BLaER1 treated with 17β-estradiol and CSF1 and Interleukin-3, amounts not matched to agents 10 nM and 100 nM (cell line): ENCODE data around the gene HSD3B1.

Source experiments
- H3K27ac ChIP-seq, 11 experiments: shearing (Covaris generic); formaldehyde crosslinking; 2 replicates each; pipeline ENCODE4 v1.8.1; 2022
- H3K27me3 ChIP-seq, 11 experiments: shearing (Covaris generic); formaldehyde crosslinking; 2 replicates each; pipeline ENCODE4 v1.8.1; 2022
- H3K36me3 ChIP-seq, 11 experiments: shearing (Covaris generic); formaldehyde crosslinking; 2 replicates each; pipeline ENCODE4 v1.8.1; 2022
- H3K4me1 ChIP-seq, 10 experiments: shearing (Covaris generic); formaldehyde crosslinking; 2 replicates each; pipeline ENCODE4 v1.8.1; 2022
- H3K4me2 ChIP-seq, 11 experiments: shearing (Covaris generic); formaldehyde crosslinking; 2 replicates each; pipeline ENCODE4 v1.8.1; 2022
- H3K4me3 ChIP-seq, 10 experiments: shearing (Covaris generic); formaldehyde crosslinking; 2 replicates each; pipeline ENCODE4 v1.8.1; 2022
- H3K9ac ChIP-seq, 11 experiments: shearing (Covaris generic); formaldehyde crosslinking; 2 replicates each; pipeline ENCODE4 v1.8.1; 2022
- H3K9me3 ChIP-seq, 11 experiments: shearing (Covaris generic); formaldehyde crosslinking; replicated peaks in 1 of 11; 2 replicates each; pipeline ENCODE4 v1.8.1; 2022
- H4K20me1 ChIP-seq, 11 experiments: shearing (Covaris generic); formaldehyde crosslinking; 2 replicates each; pipeline ENCODE4 v1.8.1; 2022
- Cebpa-rat ChIP-seq, 11 experiments: shearing (Covaris generic); IDR thresholded peaks; 2 replicates each; pipeline ENCODE4 v1.8.1; 2022

HSD3B1 gene

GRCh38 chr1:119506941-119507340 lies at the start of gene HSD3B1:
Gene HSD3B1, plus strand, starts transcription at chr1:119507210. Its CDS starts 267 bp downstream, at chr1:119507477.
- H3K4me3 ChIP-seq: no peak within 1 kb of the TSS
- no peak for TF ChIP-seq Cebpa-rat (IDR thresholded peaks at IDR 0.05)
- H3K27ac ChIP-seq: no peak within 1 kb of the TSS
- no peaks in the 10 kb centered on the region for H3K9me3 ChIP-seq
- H3K36me3 ChIP-seq: no peaks in the 10 kb centered on the region
- no peak within 1 kb of the TSS for H3K9ac ChIP-seq
- H3K4me2 ChIP-seq: no peak within 1 kb of the TSS
- no peaks in the 10 kb centered on the region for H3K4me1 ChIP-seq
- H4K20me1 ChIP-seq: no peaks in the 10 kb centered on the region
- H3K27me3 ChIP-seq: no peaks in the 10 kb centered on the region

GRCh38 chr1:119462964-119463363 lies 44.0 kb upstream of the HSD3B1 start:
- no peak for TF ChIP-seq Cebpa-rat (IDR thresholded peaks at IDR 0.05)
- no peak overlapping the region for H3K4me3 ChIP-seq

GRCh38 chr1:119463569-119463968 lies 43.4 kb upstream of the HSD3B1 start:
- no peak overlapping the region for H3K4me3 ChIP-seq
- peaks cover 0 to 11% (median 0%) of the 10 kb centered on the region in 10 experiments; a peak in 7 of 20 replicates for H3K4me1 ChIP-seq
- peaks cover 0 to 10% (median 4%) of the 10 kb centered on the region in 11 experiments; a peak in 7 of 22 replicates for H3K9me3 ChIP-seq
- no peak overlapping the region for H3K9ac ChIP-seq
- peak overlapping the region in 2 of 11 experiments; percentile 5 to 7; a peak in 2 of 22 replicates for H3K4me2 ChIP-seq
- H3K27me3 ChIP-seq: no peaks in the 10 kb centered on the region
- no peak overlapping the region for H3K27ac ChIP-seq
- TF ChIP-seq Cebpa-rat (IDR thresholded peaks at IDR 0.05): no peak
- no peaks in the 10 kb centered on the region for H3K36me3 ChIP-seq
- no peaks in the 10 kb centered on the region for H4K20me1 ChIP-seq

More at GRCh38 chr1:119462964-119463363, 44.0 kb upstream of the HSD3B1 start:
- Histone ChIP-seq H3K27me3 (no peaks in the 10 kb centered on the region), H4K20me1 (no peaks in the 10 kb centered on the region), H3K36me3 (no peaks in the 10 kb centered on the region), H3K9me3 (peaks cover 0 to 10% (median 4%) of the 10 kb centered on the region in 11 experiments; a peak in 7 of 22 replicates), H3K9ac (no peak overlapping the region), H3K27ac (no peak overlapping the region), H3K4me2 (no peak overlapping the region), H3K4me1 (peaks cover 0 to 11% (median 0%) of the 10 kb centered on the region in 10 experiments; a peak in 7 of 20 replicates)

GRCh38 chr1:119466445-119466844 lies 40.6 kb upstream of the HSD3B1 start:
- Histone ChIP-seq H4K20me1 (no peaks in the 10 kb centered on the region), H3K4me1 (peaks cover 0 to 11% (median 0%) of the 10 kb centered on the region in 10 experiments; a peak in 7 of 20 replicates), H3K36me3 (no peaks in the 10 kb centered on the region), H3K4me3 (no peak overlapping the region), H3K9me3 (peaks cover 0 to 10% (median 4%) of the 10 kb centered on the region in 11 experiments; a peak in 7 of 22 replicates), H3K4me2 (no peak overlapping the region), H3K27ac (no peak overlapping the region), H3K9ac (no peak overlapping the region), H3K27me3 (no peaks in the 10 kb centered on the region)
- no peak for TF ChIP-seq Cebpa-rat (IDR thresholded peaks at IDR 0.05)

GRCh38 chr1:119467219-119467618 lies 39.8 kb upstream of the HSD3B1 start:
- Histone ChIP-seq H3K9me3 (peaks cover 0 to 7% (median 3%) of the 10 kb centered on the region in 11 experiments; a peak in 6 of 22 replicates), H3K27ac (no peak overlapping the region), H4K20me1 (no peaks in the 10 kb centered on the region), H3K4me1 (peaks cover 0 to 11% (median 0%) of the 10 kb centered on the region in 10 experiments; a peak in 7 of 20 replicates), H3K27me3 (no peaks in the 10 kb centered on the region), H3K4me2 (no peak overlapping the region), H3K36me3 (no peaks in the 10 kb centered on the region), H3K4me3 (no peak overlapping the region), H3K9ac (no peak overlapping the region)
- TF ChIP-seq Cebpa-rat (IDR thresholded peaks at IDR 0.05): no peak

- Histone ChIP-seq H3K9me3 (peaks cover 0 to 4% (median 0%) of the 10 kb centered on the region in 11 experiments; a peak in 1 of 22 replicates), H3K4me2 (no peak overlapping the region), H3K27me3 (no peaks in the 10 kb centered on the region), H3K36me3 (no peaks in the 10 kb centered on the region), H3K4me1 (peaks cover 0 to 11% (median 0%) of the 10 kb centered on the region in 10 experiments; a peak in 7 of 20 replicates), H3K4me3 (no peak overlapping the region), H3K27ac (no peak overlapping the region), H4K20me1 (no peaks in the 10 kb centered on the region), H3K9ac (no peak overlapping the region)
- TF ChIP-seq Cebpa-rat (IDR thresholded peaks at IDR 0.05): no peak
Observed at GRCh38 chr1:119467857-119468668, 38.9 kb upstream of the HSD3B1 start.

GRCh38 chr1:119469741-119470140 lies 37.3 kb upstream of the HSD3B1 start:
- no peak overlapping the region for H3K4me2 ChIP-seq
- H3K9ac ChIP-seq: no peak overlapping the region
- H4K20me1 ChIP-seq: no peaks in the 10 kb centered on the region
- H3K27ac ChIP-seq: no peak overlapping the region
- H3K4me1 ChIP-seq: no peaks in the 10 kb centered on the region
- no peak overlapping the region for H3K4me3 ChIP-seq
- peaks cover 0 to under 1% (median 0%) of the 10 kb centered on the region in 11 experiments; a peak in 1 of 22 replicates for H3K9me3 ChIP-seq
- no peaks in the 10 kb centered on the region for H3K27me3 ChIP-seq
- no peak for TF ChIP-seq Cebpa-rat (IDR thresholded peaks at IDR 0.05)
- H3K36me3 ChIP-seq: no peaks in the 10 kb centered on the region

GRCh38 chr1:119470377-119470776 lies 36.6 kb upstream of the HSD3B1 start:
- Histone ChIP-seq H3K4me3 (no peak overlapping the region), H3K27ac (no peak overlapping the region), H3K9me3 (no peaks in the 10 kb centered on the region), H3K4me2 (no peak overlapping the region), H3K9ac (no peak overlapping the region), H4K20me1 (no peaks in the 10 kb centered on the region), H3K27me3 (no peaks in the 10 kb centered on the region), H3K4me1 (no peaks in the 10 kb centered on the region), H3K36me3 (no peaks in the 10 kb centered on the region)
- TF ChIP-seq Cebpa-rat (IDR thresholded peaks at IDR 0.05): no peak

- Histone ChIP-seq H3K4me1 (no peaks in the 10 kb centered on the region), H3K36me3 (no peaks in the 10 kb centered on the region), H3K9me3 (no peaks in the 10 kb centered on the region), H3K4me2 (no peak overlapping the region), H3K27ac (no peak overlapping the region), H4K20me1 (no peaks in the 10 kb centered on the region), H3K9ac (no peak overlapping the region), H3K4me3 (no peak overlapping the region), H3K27me3 (no peaks in the 10 kb centered on the region)
- TF ChIP-seq Cebpa-rat (IDR thresholded peaks at IDR 0.05): no peak
Observed at GRCh38 chr1:119470958-119471357, 36.1 kb upstream of the HSD3B1 start.
